ENCODE measurements around the gene ATP8A1. TPM values are rescaled to one million over a fixed set of nuclear protein-coding genes. Genes with fewer than 3 reads are reported as not detected.

ATP8A1 gene
- total and polyA plus RNA-seq, 4 donors, result 0.65 to 15.9 (median 5.9) TPM

GRCh38 chr4:42628740-42629139 lies 28.2 kb downstream of the ATP8A1 start:
- Histone ChIP-seq H3K9me3 (ENCODE audit: control insufficient read depth in 4 of 4, low read length in 3 of 4) (no peaks in the 10 kb centered on the region), H3K4me1 (ENCODE audit: control insufficient read depth in 4 of 4, insufficient read depth in 4 of 4, low read length in 3 of 4) (no peaks in the 10 kb centered on the region), H3K27ac (ENCODE audit: low read depth in 1 of 2, low read length in 2 of 2) (no peak overlapping the region), H3K9ac (ENCODE audit: low read depth in 1 of 2, low read length in 2 of 2) (no peak overlapping the region), H3K36me3 (ENCODE audit: control insufficient read depth in 4 of 4, insufficient read depth in 3 of 4, low read depth in 1 of 4, low read length in 3 of 4) (no peaks in the 10 kb centered on the region), H3K27me3 (ENCODE audit: control insufficient read depth in 4 of 4, insufficient read depth in 4 of 4, low read length in 3 of 4) (no peaks in the 10 kb centered on the region), H3K4me3 (ENCODE audit: low read depth in 1 of 3, low read length in 3 of 3) (no peak overlapping the region)
- WGBS, result 88% methylated on average over 4 of the region's 4 CpGs
- DNase-seq (ENCODE audit: low spot score), result no peak
- TF ChIP-seq ZBTB33 (IDR thresholded peaks at IDR 0.05) (no peak), NR2F2 (IDR thresholded peaks at IDR 0.05) (no peak), FOXA1 (IDR thresholded peaks at IDR 0.05) (no peak), YY1 (IDR thresholded peaks at IDR 0.05) (no peak), CTCF (IDR thresholded peaks at IDR 0.05; ENCODE audit: low read depth, low read length, missing input control) (no peak), GABPA (IDR thresholded peaks at IDR 0.05 in 1 of 2, conservative IDR thresholded peaks at IDR 0.05 in 1 of 2) (no peak), MAX (IDR thresholded peaks at IDR 0.05) (no peak), TAF1 (conservative IDR thresholded peaks at IDR 0.05) (no peak), EGR1 (IDR thresholded peaks at IDR 0.05; ENCODE audit: low read depth in 2 of 2) (no peak), SP1 (IDR thresholded peaks at IDR 0.05) (no peak), REST (IDR thresholded peaks at IDR 0.05) (no peak), RXRA (IDR thresholded peaks at IDR 0.05) (no peak), ATF3 (IDR thresholded peaks at IDR 0.05) (no peak)

- H3K4me3 ChIP-seq (ENCODE audit: low read depth in 1 of 3, low read length in 3 of 3), result no peak overlapping the region
- H3K36me3 ChIP-seq (ENCODE audit: control insufficient read depth in 4 of 4, insufficient read depth in 3 of 4, low read depth in 1 of 4, low read length in 3 of 4), result no peaks in the 10 kb centered on the region
- H3K27ac ChIP-seq (ENCODE audit: low read depth in 1 of 2, low read length in 2 of 2), result no peak overlapping the region
- no peaks in the 10 kb centered on the region for H3K27me3 ChIP-seq (ENCODE audit: control insufficient read depth in 4 of 4, insufficient read depth in 4 of 4, low read length in 3 of 4)
- H3K4me1 ChIP-seq (ENCODE audit: control insufficient read depth in 4 of 4, insufficient read depth in 4 of 4, low read length in 3 of 4), result no peaks in the 10 kb centered on the region
- 68% methylated on average over 9 of the region's 9 CpGs for WGBS
- H3K9me3 ChIP-seq (ENCODE audit: control insufficient read depth in 4 of 4, low read length in 3 of 4), result no peaks in the 10 kb centered on the region
- no peak for DNase-seq (ENCODE audit: low spot score)
- H3K9ac ChIP-seq (ENCODE audit: low read depth in 1 of 2, low read length in 2 of 2), result no peak overlapping the region
- TF ChIP-seq SP1 (IDR thresholded peaks at IDR 0.05) (no peak), EGR1 (IDR thresholded peaks at IDR 0.05; ENCODE audit: low read depth in 2 of 2) (no peak), HNF4G (IDR thresholded peaks at IDR 0.05) (no peak), NR2F2 (IDR thresholded peaks at IDR 0.05) (no peak), YY1 (IDR thresholded peaks at IDR 0.05) (no peak), RXRA (IDR thresholded peaks at IDR 0.05) (no peak), ZBTB33 (IDR thresholded peaks at IDR 0.05) (no peak), REST (IDR thresholded peaks at IDR 0.05) (no peak), ATF3 (IDR thresholded peaks at IDR 0.05) (no peak), JUND (IDR thresholded peaks at IDR 0.05) (no peak), RAD21 (IDR thresholded peaks at IDR 0.05) (no peak)
Measured at GRCh38 chr4:42627885-42628646, 28.8 kb downstream of the ATP8A1 start.
